HG02623 (cell line): ENCODE measurements around the gene NEMP1.
"Not testable (repeated sequence)": the region's sequence is repeated elsewhere in the genome, so short reads cannot be mapped to it uniquely, and the experiment has no call there.

Source experiments
- ATAC-seq: cut with Tn5 transposase; IDR thresholded peaks from one replicate; pipeline ENCODE4 v1.9.1; 2021; ENCODE audit warnings: moderate library complexity; ENCODE audit not compliant: unreplicated experiment

Gene NEMP1, protein sequence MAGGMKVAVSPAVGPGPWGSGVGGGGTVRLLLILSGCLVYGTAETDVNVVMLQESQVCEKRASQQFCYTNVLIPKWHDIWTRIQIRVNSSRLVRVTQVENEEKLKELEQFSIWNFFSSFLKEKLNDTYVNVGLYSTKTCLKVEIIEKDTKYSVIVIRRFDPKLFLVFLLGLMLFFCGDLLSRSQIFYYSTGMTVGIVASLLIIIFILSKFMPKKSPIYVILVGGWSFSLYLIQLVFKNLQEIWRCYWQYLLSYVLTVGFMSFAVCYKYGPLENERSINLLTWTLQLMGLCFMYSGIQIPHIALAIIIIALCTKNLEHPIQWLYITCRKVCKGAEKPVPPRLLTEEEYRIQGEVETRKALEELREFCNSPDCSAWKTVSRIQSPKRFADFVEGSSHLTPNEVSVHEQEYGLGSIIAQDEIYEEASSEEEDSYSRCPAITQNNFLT

DNA sequence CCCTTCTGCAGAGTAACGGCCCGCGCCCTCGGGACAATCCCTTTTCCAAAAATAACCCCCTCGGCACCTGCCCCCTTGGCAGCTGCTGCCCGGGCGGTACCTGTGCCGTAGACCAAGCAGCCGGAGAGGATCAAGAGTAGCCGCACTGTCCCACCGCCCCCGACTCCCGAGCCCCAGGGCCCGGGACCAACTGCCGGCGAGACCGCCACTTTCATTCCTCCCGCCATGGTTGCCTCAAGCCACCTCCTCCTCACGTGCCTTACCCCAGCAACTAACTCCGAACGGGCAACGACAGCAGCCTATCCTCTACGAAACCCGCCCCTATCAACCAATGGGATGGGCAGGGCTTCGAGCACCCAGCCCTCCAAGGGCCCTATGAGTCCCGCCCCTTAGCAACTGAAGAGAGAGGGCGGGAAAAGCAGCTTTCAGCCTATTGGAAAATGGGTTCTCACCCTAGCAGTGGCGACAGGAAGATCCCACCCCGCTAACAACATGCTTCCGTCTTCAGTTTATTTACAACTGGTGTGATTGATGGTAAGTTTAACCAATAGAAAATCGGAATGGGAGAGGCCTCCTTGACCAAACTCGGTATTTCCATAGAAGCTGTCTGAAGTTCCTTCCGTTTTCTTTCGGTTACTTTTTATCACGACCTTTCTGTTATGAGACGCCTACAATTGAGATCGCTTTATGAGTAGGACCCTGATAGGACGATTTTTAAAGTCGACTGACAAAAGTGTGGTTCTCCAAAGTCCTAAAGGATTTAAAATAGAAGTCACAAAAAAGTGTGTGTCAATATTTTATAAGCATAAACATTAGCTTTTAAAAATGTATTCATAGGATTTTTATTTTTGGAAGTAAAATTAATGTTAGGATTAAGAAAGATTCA lies at the start of gene NEMP1:
Gene NEMP1, minus strand, starts transcription at position 273 of the 886 bp plus-strand sequence. Its CDS starts 46 bp downstream, at position 227.
- ATAC-seq = peak; percentile 98

- no peak for ATAC-seq
Observed at GRCh38 chr12:57127726-57128518, 49.3 kb upstream of the NEMP1 start, which contains the start of gene LRP1. Gene LRP1 (plus strand): TSS chr12:57128483. CDS start chr12:57128965, 482 bp downstream.

DNA sequence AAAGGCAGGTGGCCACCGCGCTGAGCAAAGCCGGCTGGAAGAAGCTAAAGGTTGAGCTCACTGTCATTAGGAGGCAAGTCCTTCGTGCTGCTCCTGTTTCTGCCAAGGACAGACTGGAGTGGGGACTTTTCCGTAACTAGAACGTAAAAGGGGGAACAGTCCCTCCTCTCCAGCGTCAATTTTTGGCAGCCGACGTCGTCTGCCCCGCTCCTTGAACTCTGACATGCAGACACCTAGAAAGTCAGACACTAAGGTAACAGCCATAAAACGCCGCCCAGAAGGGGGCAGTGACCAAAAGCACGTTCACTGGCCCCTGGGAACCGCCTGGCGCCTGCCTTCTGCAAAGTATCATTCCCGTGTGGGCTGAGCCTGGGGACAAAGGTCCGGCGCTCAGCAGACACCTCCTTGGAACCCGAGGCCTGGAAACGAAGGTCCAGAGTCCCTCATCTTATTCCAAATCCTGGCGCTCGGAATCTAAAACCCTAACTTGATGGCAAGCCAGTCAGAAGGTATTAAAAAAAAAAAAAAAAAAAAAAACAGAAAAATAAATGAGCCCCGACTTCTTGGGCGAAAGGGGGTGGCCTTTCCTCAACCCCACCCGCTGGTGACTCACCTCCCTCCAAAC lies 48.6 kb upstream of the NEMP1 start:
- ATAC-seq = no peak

- ATAC-seq = no peak
Observed at GRCh38 chr12:57126561-57126960, 48.0 kb upstream of the NEMP1 start.

GRCh38 chr12:57126061-57126460 lies 47.5 kb upstream of the NEMP1 start:
- no peak for ATAC-seq

DNA sequence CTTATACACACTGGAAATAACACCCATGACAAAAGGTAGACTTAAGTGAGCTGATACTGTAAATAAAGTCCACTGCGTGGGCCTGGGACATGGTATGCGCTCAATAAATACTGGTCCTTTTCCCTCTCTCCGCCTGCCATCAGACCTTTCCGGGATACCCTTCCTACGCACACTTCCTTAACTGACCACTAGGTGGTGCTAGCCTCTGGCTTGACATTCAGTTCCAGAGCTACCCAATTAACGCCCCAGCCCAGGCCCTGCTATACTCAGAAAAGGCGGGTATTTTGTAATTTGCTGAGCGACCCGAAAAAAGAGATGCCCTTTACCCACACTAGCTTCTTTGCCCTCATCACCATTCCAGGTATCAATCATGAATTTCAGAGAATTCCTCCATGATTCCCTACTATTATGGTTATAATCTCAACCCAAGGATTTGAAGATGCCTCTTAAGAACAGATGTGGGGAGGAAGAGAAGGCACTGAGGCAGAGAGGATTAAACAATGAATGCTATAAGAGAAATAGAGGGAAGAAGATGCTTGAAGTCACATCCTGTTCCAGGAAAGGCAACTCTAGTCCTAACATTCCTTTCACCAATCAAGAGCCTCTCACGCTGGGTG lies 45.8 kb upstream of the NEMP1 start:
- no peak for ATAC-seq

GRCh38 chr12:57123813-57124212 lies 45.2 kb upstream of the NEMP1 start:
- no peak for ATAC-seq

DNA sequence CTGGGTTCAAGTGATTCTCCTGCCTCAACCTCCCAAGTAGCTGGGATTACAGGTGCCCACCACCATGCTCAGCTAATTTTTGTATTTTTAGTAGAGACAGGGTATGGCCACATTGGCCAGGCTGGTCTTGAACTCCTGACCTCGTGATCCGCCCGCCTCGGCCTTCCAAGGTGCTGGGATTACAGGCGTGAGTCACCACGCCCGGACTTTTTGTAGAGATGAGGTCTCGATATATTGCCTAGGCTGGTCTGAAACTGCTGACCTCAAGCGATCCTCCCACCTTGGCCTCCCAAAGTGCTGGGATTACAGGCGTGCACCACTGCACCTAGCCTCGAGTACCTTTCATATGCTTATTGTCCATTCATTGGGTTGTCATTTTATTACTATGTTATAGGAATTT lies 42.1 kb upstream of the NEMP1 start:
- not testable (repeated sequence) for ATAC-seq

- no peak for ATAC-seq
Observed at GRCh38 chr12:57119294-57120085, 40.9 kb upstream of the NEMP1 start.

GRCh38 chr12:57118711-57119271 lies 40.2 kb upstream of the NEMP1 start:
- no peak for ATAC-seq

GRCh38 chr12:57116580-57117281 lies 38.1 kb upstream of the NEMP1 start:
- no peak for ATAC-seq

DNA sequence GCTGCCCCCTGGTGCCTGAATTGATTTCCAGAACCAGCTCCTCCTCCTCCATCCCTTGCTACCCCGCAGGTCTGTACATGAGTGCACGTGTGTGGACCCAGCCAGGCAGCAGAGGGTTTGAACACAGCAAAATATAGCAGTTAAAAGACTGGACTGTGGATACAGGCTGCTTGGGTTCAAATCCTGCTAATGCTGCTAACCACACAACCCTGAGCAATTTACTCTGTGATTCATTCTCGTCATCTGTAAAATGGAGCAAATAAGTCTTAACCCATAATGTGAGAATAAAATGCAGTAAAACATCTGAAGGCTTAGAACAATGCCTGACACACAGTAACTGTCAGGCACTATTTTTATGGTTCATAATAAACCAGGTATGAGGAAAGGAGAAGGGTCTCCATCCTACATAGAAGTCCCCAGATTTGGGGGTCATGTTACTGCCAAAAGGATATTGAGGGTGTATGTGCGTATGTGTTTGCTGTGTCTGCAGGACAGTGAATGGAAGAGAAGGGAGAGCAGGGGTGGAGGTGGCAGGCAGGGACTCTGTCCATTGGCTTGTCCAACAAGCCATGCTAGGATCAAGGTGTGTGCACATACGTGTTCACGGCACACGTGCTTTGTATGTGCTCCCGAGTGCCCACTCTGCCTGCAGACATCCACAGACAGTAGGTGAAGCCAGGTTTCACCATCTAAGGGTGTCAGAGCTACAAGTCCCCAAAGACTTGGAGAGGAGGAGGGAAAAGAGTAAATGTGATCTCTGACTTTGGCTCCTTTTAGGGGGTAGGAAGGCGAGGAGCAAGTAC lies 34.1 kb upstream of the NEMP1 start:
- no peak for ATAC-seq

- ATAC-seq = peak; percentile 41
Observed at GRCh38 chr12:57111031-57111734, 32.6 kb upstream of the NEMP1 start, which contains the start of gene STAT6. Gene STAT6 (minus strand): TSS chr12:57111362. CDS start chr12:57108278, 3,084 bp downstream.

DNA sequence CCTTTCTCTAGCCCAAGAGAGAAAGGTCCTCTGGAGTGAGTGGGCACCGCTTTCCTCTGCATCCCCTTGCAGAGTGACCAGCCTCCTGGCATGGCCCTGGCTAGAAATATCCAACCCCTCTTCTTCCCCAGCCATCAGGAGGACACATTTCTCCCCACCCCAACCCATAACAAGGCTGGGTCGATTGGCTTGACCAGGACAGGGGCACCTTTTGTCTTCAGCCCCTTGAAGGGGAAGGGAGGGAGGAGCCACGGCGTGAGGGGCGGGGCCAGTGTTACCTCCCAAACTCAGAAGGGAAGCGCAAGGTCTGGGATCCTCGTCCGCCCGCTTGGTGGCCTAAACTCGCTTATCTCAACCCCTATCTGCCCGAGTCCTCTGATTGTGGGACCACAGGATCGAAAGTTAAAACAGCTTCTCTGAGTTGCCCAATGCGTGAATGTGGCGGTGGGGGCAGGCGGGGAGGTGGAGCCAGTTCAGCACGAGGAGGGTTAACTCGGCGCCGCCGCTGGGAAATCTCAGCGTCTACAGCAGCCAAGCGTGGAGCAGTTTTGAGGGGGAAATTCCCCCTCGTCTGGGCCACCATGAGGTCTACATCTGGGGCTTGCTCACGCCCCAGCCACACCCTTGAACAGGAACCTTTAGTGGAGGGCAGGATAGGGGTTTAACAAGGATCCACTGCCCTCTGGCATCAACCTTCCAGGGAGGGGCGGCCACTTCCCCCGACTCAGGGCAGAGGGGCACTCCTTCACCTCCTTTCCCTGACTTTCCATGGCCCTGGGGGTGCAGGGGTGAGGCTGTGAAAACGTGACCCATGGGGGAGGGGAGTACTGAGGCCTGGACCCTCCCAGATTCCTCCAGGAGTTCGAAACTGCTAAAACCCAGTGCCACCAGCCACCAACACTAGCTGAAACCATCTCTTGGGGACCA lies 31.8 kb upstream of the NEMP1 start:
- no peak for ATAC-seq

DNA sequence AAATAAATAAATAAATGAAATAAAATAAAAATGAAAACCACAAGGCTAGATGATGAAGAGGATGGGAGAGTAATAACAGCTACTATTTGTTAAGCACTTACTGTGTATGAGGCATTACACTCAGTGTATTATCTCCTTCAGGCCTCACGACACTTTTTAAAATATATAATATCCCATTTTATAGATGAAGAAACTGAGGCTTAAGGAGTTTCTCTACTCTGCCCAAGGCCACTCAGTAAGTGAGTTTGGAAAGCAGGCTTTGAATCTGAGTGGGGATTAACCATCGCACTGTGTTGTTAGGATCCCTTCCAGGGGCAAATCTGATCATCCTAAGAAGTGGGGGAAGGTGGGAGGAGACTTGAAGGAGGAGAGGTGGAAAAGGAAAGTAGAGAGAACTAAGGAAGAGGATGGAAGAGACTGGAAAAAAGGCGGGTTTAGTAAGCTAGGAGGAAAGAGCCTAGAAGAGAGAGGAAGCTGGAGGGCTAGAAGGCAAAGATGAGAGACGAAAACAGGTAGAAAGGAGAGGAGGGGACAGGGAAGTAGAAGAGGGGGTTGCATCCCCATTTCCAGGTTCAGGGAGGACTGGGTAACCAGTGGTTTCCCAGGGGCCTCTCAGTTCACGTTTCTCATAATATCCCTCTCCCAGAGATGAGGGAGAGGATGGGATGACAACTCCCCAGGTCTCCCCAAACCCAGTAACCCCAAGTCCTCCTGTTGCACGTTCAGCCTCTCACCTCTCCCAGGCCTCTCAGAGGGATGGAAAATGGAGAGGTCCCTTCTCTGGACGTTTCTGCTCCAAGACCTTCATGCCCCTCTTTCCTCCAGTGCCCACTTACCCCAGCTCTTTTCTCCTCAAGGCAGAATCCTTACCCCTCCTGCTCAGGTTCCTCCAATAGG lies 30.9 kb upstream of the NEMP1 start:
- no peak for ATAC-seq
